IMR-90 (cell line): ENCODE data around the gene MLLT3. TPM values are rescaled to one million over a fixed set of nuclear protein-coding genes. Genes with fewer than 3 reads are reported as not detected.
A peak's percentile ranks its signal among the peaks of the same experiment; 100 is the strongest.

Source experiments
- ATAC-seq: fragments of 200-7000 bp; cut with Tn5 transposase; 2 replicates; pipeline ENCODE4 v1.9.1; 2020; ENCODE audit warnings: low read depth, mild to moderate bottlenecking, moderate library complexity
- BruUV-seq: library from RNA; stranded (reverse); fragments of 400-500 nt; replicated peaks from 2 replicates; lab custom pipeline; 2021; lab: Mats Ljungman, UMichigan
- CTCF ChIA-PET: fragments of 300-600 bp; formaldehyde crosslinking; extraction: SDS; loops from one replicate; lab custom pipeline; 2021; ENCODE audit warnings: antibody characterized with exemption; lab: Yijun Ruan, JAX
- POLR2A ChIA-PET: fragments of 300-600 bp; sonication (Branson Sonifier 250); formaldehyde crosslinking; loops from one replicate; lab custom pipeline; 2022; ENCODE audit warnings: antibody characterized with exemption; ENCODE audit not compliant: unreplicated experiment; lab: Charles Lee
- DNase-seq: peaks from one replicate; pipeline ENCODE4 v3.0.0; 2013
- H2AFZ ChIP-seq: replicated peaks from 2 replicates; pipeline ENCODE3; 2013; ENCODE audit warnings: low read length, mild to moderate bottlenecking; ENCODE audit not compliant: poor library complexity
- H2AK5ac ChIP-seq: 2 replicates; pipeline ENCODE4 v1.6.1; 2013; ENCODE audit warnings: low read depth, low read length, inconsistent platforms
- H2AK9ac ChIP-seq: replicated peaks from 2 replicates; pipeline ENCODE3; 2013; ENCODE audit warnings: mild to moderate bottlenecking, low read depth, low read length, moderate library complexity; ENCODE audit not compliant: poor library complexity
- H2BK120ac ChIP-seq: 2 replicates; pipeline ENCODE4 v1.6.1; 2013; ENCODE audit warnings: low read depth, low read length, inconsistent platforms
- H2BK15ac ChIP-seq: 3 replicates; pipeline ENCODE4 v1.6.1; 2013; ENCODE audit warnings: low read depth, low read length, inconsistent platforms
- H2BK20ac ChIP-seq: 2 replicates; pipeline ENCODE4 v1.6.1; 2013; ENCODE audit warnings: low read depth, mild to moderate bottlenecking, inconsistent platforms, low read length, moderate library complexity
- H2BK5ac ChIP-seq: 2 replicates; pipeline ENCODE4 v1.6.1; 2013; ENCODE audit warnings: mild to moderate bottlenecking, low read depth, low read length, inconsistent platforms; ENCODE audit not compliant: poor library complexity, severe bottlenecking
- H3K14ac ChIP-seq: replicated peaks from 2 replicates; pipeline ENCODE4 v1.6.1; 2013; ENCODE audit warnings: low read depth, low read length, inconsistent platforms
- H3K18ac ChIP-seq: 2 replicates; pipeline ENCODE4 v1.6.1; 2013; ENCODE audit warnings: low read depth, low read length, control low read depth
- H3K23ac ChIP-seq: 2 replicates; pipeline ENCODE4 v1.6.1; 2013; ENCODE audit warnings: low read depth, low read length, inconsistent platforms
- H3K27ac ChIP-seq: 2 replicates; pipeline ENCODE4 v1.5.1; 2013; ENCODE audit warnings: mild to moderate bottlenecking, control low read depth, low read length; ENCODE audit not compliant: insufficient read depth
- H3K27me3 ChIP-seq: 2 replicates; pipeline ENCODE4 v1.6.1; 2013; ENCODE audit warnings: low read length; ENCODE audit not compliant: control insufficient read depth, insufficient read depth
- H3K36me3 ChIP-seq: 2 replicates; pipeline ENCODE4 v1.6.1; 2013; ENCODE audit warnings: low read length, mixed read lengths; ENCODE audit not compliant: control insufficient read depth, insufficient read depth
- H3K4ac ChIP-seq: 2 replicates; pipeline ENCODE4 v1.6.1; 2013; ENCODE audit warnings: low read depth, low read length, inconsistent platforms
- H3K4me1 ChIP-seq: 2 replicates; pipeline ENCODE4 v1.6.1; 2013; ENCODE audit warnings: low read length, mixed read lengths; ENCODE audit not compliant: control insufficient read depth, insufficient read depth
- H3K4me2 ChIP-seq: 2 replicates; pipeline ENCODE4 v1.6.1; 2013; ENCODE audit warnings: low read depth, mild to moderate bottlenecking, control low read depth, low read length, moderate library complexity
- H3K4me3 ChIP-seq: 2 replicates; pipeline ENCODE4 v1.5.1; 2013; ENCODE audit warnings: low read depth, mild to moderate bottlenecking, control low read depth, low read length, moderate library complexity; ENCODE audit not compliant: insufficient read depth
- H3K56ac ChIP-seq: 2 replicates; pipeline ENCODE4 v1.6.1; 2013; ENCODE audit warnings: low read length, inconsistent platforms; ENCODE audit not compliant: insufficient read depth; ENCODE audit errors: extremely low read depth
- H3K79me1 ChIP-seq, 2 experiments: 2 replicates each; pipeline ENCODE4 v1.6.1; 2013; ENCODE audit warnings: low read length in 2 of 2, inconsistent platforms in 1 of 2, low read depth in 1 of 2
- H3K9ac ChIP-seq: 2 replicates; pipeline ENCODE4 v1.6.1; 2013; ENCODE audit warnings: low read depth, low read length, control low read depth
- H3K9me1 ChIP-seq: 2 replicates; pipeline ENCODE4 v1.6.1; 2013; ENCODE audit warnings: low read length, inconsistent platforms; ENCODE audit not compliant: insufficient read depth
- H3K9me3 ChIP-seq: 2 replicates; pipeline ENCODE4 v1.6.1; 2013; ENCODE audit warnings: low read length; ENCODE audit not compliant: control insufficient read depth, insufficient read depth
- H4K20me1 ChIP-seq: 2 replicates; pipeline ENCODE4 v1.6.1; 2013; ENCODE audit warnings: low read length, inconsistent platforms; ENCODE audit not compliant: insufficient read depth
- H4K5ac ChIP-seq: 2 replicates; pipeline ENCODE4 v1.6.1; 2013; ENCODE audit warnings: mild to moderate bottlenecking, low read depth, low read length, control low read depth
- H4K8ac ChIP-seq, 2 experiments: 2 replicates each; pipeline ENCODE4 v1.6.1; 2013; ENCODE audit warnings: low read depth in 2 of 2, low read length in 2 of 2, control low read depth in 1 of 2, inconsistent platforms in 1 of 2
- H4K91ac ChIP-seq: 2 replicates; pipeline ENCODE4 v1.6.1; 2013; ENCODE audit warnings: low read depth, low read length, inconsistent platforms; ENCODE audit not compliant: insufficient read depth
- BHLHE40 ChIP-seq: fragments of 150-350 bp; IDR thresholded peaks from 2 replicates; pipeline ENCODE4 v1.6.1; 2016; ENCODE audit warnings: mild to moderate bottlenecking, low read depth, low read length
- NFE2L2 ChIP-seq: fragments of 150-350 bp; IDR thresholded peaks from 2 replicates; pipeline ENCODE4 v1.6.1; 2016; ENCODE audit warnings: low read depth, mild to moderate bottlenecking, low read length
- WGBS, 2 experiments: methylation state at CpG; one replicate each; pipeline versions ENCODE4 v1.1.5 to v1.1.7; 2013; ENCODE audit warnings: missing lambda C conversion rate in 2 of 2; ENCODE audit not compliant: insufficient read length in 1 of 2; ENCODE audit errors: extremely low coverage in 2 of 2; 5-methylcytosine and 5-hydroxymethylcytosine counted together
- dilution Hi-C: fragments of 300-500 bp; cut with HindIII; formaldehyde crosslinking; loops from one replicate; pipeline ENCODE4 v1.14.3; 2018; ENCODE audit warnings: low sequenced_read_pairs; ENCODE audit not compliant: unreplicated experiment
- in situ Hi-C: fragments of 300-500 bp; cut with MboI; formaldehyde crosslinking; loops from 3 replicates; pipeline ENCODE4 v1.14.3; 2019; ENCODE audit warnings: low sequenced_read_pairs, inconsistent platforms, mixed read lengths
- intact Hi-C: fragments of 100-400 bp; cut with micrococcal nuclease; formaldehyde crosslinking; loops from 2 replicates; pipeline ENCODE4 v1.10.0; 2022
- polyA plus RNA-seq, 3 experiments: library from polyadenylated mRNA; depleted of rRNA; stranded (reverse); fragments of >200 nt; gene quantifications; 2 replicates each; pipeline ENCODE4 v1.2.3, GENCODE V29; 2012; ENCODE audit warnings: low replicate concordance in 1 of 3
- total RNA-seq: library from RNA; depleted of rRNA; stranded (reverse); fragments of >200 nt; gene quantifications from 2 replicates; pipeline ENCODE4 v1.2.3, GENCODE V29; 2012

Gene MLLT3
- total and polyA plus RNA-seq, 2 of the 4 experiments (the other 2 are of a cell fraction): 10.4 to 21.1 TPM

GRCh38 chr9:20620650-20621470, 1.4 kb downstream of the MLLT3 start:
- Histone ChIP-seq H2AK5ac (peak overlapping the region; percentile 63), H3K27me3 (no peaks in the 10 kb centered on the region), H3K9me3 (no peaks in the 10 kb centered on the region), H2AK9ac (peak overlapping the region; percentile 88), H3K4me2 (peak overlapping the region; percentile 100), H2BK5ac (peak overlapping the region; percentile 94), H4K20me1 (peaks cover 6% of the 10 kb centered on the region; the same call in 1 of the 2 replicates), H2BK120ac (peak overlapping the region; percentile 17; the same call in 1 of the 2 replicates), H3K56ac (peak overlapping the region; percentile 79), H3K4me1 (peaks cover 6% of the 10 kb centered on the region), H3K18ac (peak overlapping the region; percentile 62), H4K8ac (peak overlapping the region; percentile 41 to 59; a peak in 2 of 4 replicates), H2BK20ac (peak overlapping the region; percentile 4; the same call in 1 of the 2 replicates), H3K27ac (peak overlapping the region; percentile 91), H2AFZ (peak overlapping the region; percentile 95), H3K4ac (peak overlapping the region; percentile 47), H3K4me3 (peak overlapping the region; percentile 93), H3K9me1 (no peaks in the 10 kb centered on the region), H3K36me3 (peaks cover 3% of the 10 kb centered on the region; the same call in 1 of the 2 replicates), H3K9ac (peak overlapping the region; percentile 95), H2BK15ac (peak overlapping the region; percentile 73; the same call in 1 of the 3 replicates), H3K79me1 (peaks cover 21% of the 10 kb centered on the region in 2 experiments), H4K5ac (peak overlapping the region; percentile 72), H3K23ac (peak overlapping the region; percentile 91), H3K14ac (peak overlapping the region; percentile 64), H4K91ac (peak overlapping the region; percentile 50)
- CTCF ChIA-PET: interaction anchor here (0.6 to 1.6 kb wide), 2 partner anchors 95 to 121 kb away, joined by 3 to 11 read pairs; no protein-coding TSS in a partner anchor
- peak; percentile 53 for DNase-seq
- in situ Hi-C loops: loop anchor here (5.0 kb wide), 1 partner anchor 264 kb away; no protein-coding TSS in a partner anchor
- no peak for ATAC-seq
- dilution Hi-C loops: no loop called here
- intact Hi-C loops: loop anchor here (2.0 to 5.0 kb wide), 2 partner anchors 62 to 361 kb away; no protein-coding TSS in a partner anchor
- peak; percentile 41; the same call in 1 of the 2 replicates for TF ChIP-seq BHLHE40
- no peak for TF ChIP-seq NFE2L2
- POLR2A ChIA-PET: no interaction called here
- no TSS peak for BruUV-seq
- 0% methylated on average over 9 of the region's 65 CpGs; no CpG with 5 or more reads in 1 of the 2 experiments for WGBS, 2 experiments
